HUES6 (cell line): Measurements from ENCODE around the gene SLC8A1.

Experiments used
- H3K27ac ChIP-seq: 2 replicates; pipeline ENCODE4 v1.7.0; 2013; ENCODE audit warnings: low read depth, mild to moderate bottlenecking, low read length, inconsistent platforms
- H3K27me3 ChIP-seq: 2 replicates; pipeline ENCODE4 v1.6.1; 2013; ENCODE audit warnings: low read length; ENCODE audit not compliant: control insufficient read depth, insufficient read depth
- H3K36me3 ChIP-seq: 2 replicates; pipeline ENCODE4 v1.6.1; 2013; ENCODE audit warnings: low read length; ENCODE audit not compliant: control insufficient read depth, insufficient read depth
- H3K4me1 ChIP-seq: 2 replicates; pipeline ENCODE4 v1.6.1; 2013; ENCODE audit warnings: low read length; ENCODE audit not compliant: control insufficient read depth, insufficient read depth
- H3K4me3 ChIP-seq: 2 replicates; pipeline ENCODE4 v1.5.1; 2013; ENCODE audit warnings: low read depth, low read length
- H3K9ac ChIP-seq: one replicate; pipeline ENCODE4 v1.6.1; 2013; ENCODE audit warnings: mild to moderate bottlenecking, low read length
- H3K9me3 ChIP-seq: 2 replicates; pipeline ENCODE4 v1.6.1; 2013; ENCODE audit warnings: low read depth, low read length; ENCODE audit not compliant: control insufficient read depth, insufficient read depth

Gene SLC8A1

GRCh38 chr2:40254611-40255010 is 197.3 kb downstream of the SLC8A1 start:
- H3K4me3 ChIP-seq, result no peak overlapping the region
- no peak overlapping the region for H3K27ac ChIP-seq
- H3K36me3 ChIP-seq, result no peaks in the 10 kb centered on the region
- H3K4me1 ChIP-seq, result no peaks in the 10 kb centered on the region
- H3K27me3 ChIP-seq, result no peaks in the 10 kb centered on the region
- H3K9ac ChIP-seq, result no peak overlapping the region
- H3K9me3 ChIP-seq, result no peaks in the 10 kb centered on the region

GRCh38 chr2:40251137-40251536 is 200.8 kb downstream of the SLC8A1 start:
- Histone ChIP-seq H3K27ac (no peak overlapping the region), H3K9ac (no peak overlapping the region), H3K4me3 (no peak overlapping the region), H3K27me3 (no peaks in the 10 kb centered on the region), H3K9me3 (no peaks in the 10 kb centered on the region), H3K36me3 (no peaks in the 10 kb centered on the region), H3K4me1 (no peaks in the 10 kb centered on the region)

GRCh38 chr2:40249577-40249976 is 202.3 kb downstream of the SLC8A1 start:
- no peaks in the 10 kb centered on the region for H3K36me3 ChIP-seq
- H3K9me3 ChIP-seq, result no peaks in the 10 kb centered on the region
- no peak overlapping the region for H3K27ac ChIP-seq
- H3K4me3 ChIP-seq, result no peak overlapping the region
- no peaks in the 10 kb centered on the region for H3K4me1 ChIP-seq
- no peak overlapping the region for H3K9ac ChIP-seq
- no peaks in the 10 kb centered on the region for H3K27me3 ChIP-seq

- no peak overlapping the region for H3K4me3 ChIP-seq
- no peaks in the 10 kb centered on the region for H3K27me3 ChIP-seq
- H3K27ac ChIP-seq, result no peak overlapping the region
- H3K36me3 ChIP-seq, result no peaks in the 10 kb centered on the region
- H3K9me3 ChIP-seq, result no peaks in the 10 kb centered on the region
- no peak overlapping the region for H3K9ac ChIP-seq
- H3K4me1 ChIP-seq, result peaks cover 12% of the 10 kb centered on the region
Measured at GRCh38 chr2:40248294-40248693, 203.6 kb downstream of the SLC8A1 start.

- peaks cover 3% of the 10 kb centered on the region; the same call in 1 of the 2 replicates for H3K9me3 ChIP-seq
- H3K9ac ChIP-seq, result no peak overlapping the region
- H3K4me3 ChIP-seq, result no peak overlapping the region
- no peaks in the 10 kb centered on the region for H3K27me3 ChIP-seq
- H3K4me1 ChIP-seq, result peaks cover 24% of the 10 kb centered on the region
- H3K36me3 ChIP-seq, result no peaks in the 10 kb centered on the region
- H3K27ac ChIP-seq, result no peak overlapping the region
Measured at GRCh38 chr2:40244675-40245074, 207.2 kb downstream of the SLC8A1 start.

- Histone ChIP-seq H3K9ac (no peak overlapping the region), H3K27ac (no peak overlapping the region), H3K4me1 (peaks cover 24% of the 10 kb centered on the region)
Measured at GRCh38 chr2:40244251-40244650, 207.6 kb downstream of the SLC8A1 start.

GRCh38 chr2:40243581-40244187 is 208.2 kb downstream of the SLC8A1 start:
- Histone ChIP-seq H3K36me3 (no peaks in the 10 kb centered on the region), H3K4me1 (peaks cover 24% of the 10 kb centered on the region), H3K27ac (0 out of 2 replicates have a peak overlapping the region, but pooled peaks have one; percentile 31), H3K4me3 (no peak overlapping the region), H3K27me3 (no peaks in the 10 kb centered on the region), H3K9ac (no peak overlapping the region), H3K9me3 (peaks cover 3% of the 10 kb centered on the region; the same call in 1 of the 2 replicates)

More at GRCh38 chr2:40244251-40244650, 207.6 kb downstream of the SLC8A1 start:
- H3K9me3 ChIP-seq, result peaks cover 3% of the 10 kb centered on the region; the same call in 1 of the 2 replicates
- no peaks in the 10 kb centered on the region for H3K36me3 ChIP-seq
- no peak overlapping the region for H3K4me3 ChIP-seq
- H3K27me3 ChIP-seq, result no peaks in the 10 kb centered on the region

- peaks cover 24% of the 10 kb centered on the region for H3K4me1 ChIP-seq
- H3K36me3 ChIP-seq, result no peaks in the 10 kb centered on the region
- H3K9me3 ChIP-seq, result peaks cover 3% of the 10 kb centered on the region; the same call in 1 of the 2 replicates
- H3K27me3 ChIP-seq, result no peaks in the 10 kb centered on the region
- no peak overlapping the region for H3K9ac ChIP-seq
- no peak overlapping the region for H3K4me3 ChIP-seq
- H3K27ac ChIP-seq, result 0 out of 2 replicates have a peak overlapping the region, but pooled peaks have one; percentile 31
Measured at GRCh38 chr2:40242315-40242714, 209.6 kb downstream of the SLC8A1 start.

GRCh38 chr2:40240070-40240469 is 211.8 kb downstream of the SLC8A1 start:
- Histone ChIP-seq H3K36me3 (no peaks in the 10 kb centered on the region), H3K4me1 (peaks cover 24% of the 10 kb centered on the region), H3K27ac (no peak overlapping the region), H3K9me3 (peaks cover 3% of the 10 kb centered on the region; the same call in 1 of the 2 replicates), H3K27me3 (no peaks in the 10 kb centered on the region), H3K9ac (no peak overlapping the region), H3K4me3 (no peak overlapping the region)

- H3K4me3 ChIP-seq, result no peak overlapping the region
- no peaks in the 10 kb centered on the region for H3K36me3 ChIP-seq
- H3K27ac ChIP-seq, result no peak overlapping the region
- no peaks in the 10 kb centered on the region for H3K4me1 ChIP-seq
- no peaks in the 10 kb centered on the region for H3K9me3 ChIP-seq
- no peaks in the 10 kb centered on the region for H3K27me3 ChIP-seq
- no peak overlapping the region for H3K9ac ChIP-seq
Measured at GRCh38 chr2:40230707-40231432, 221.0 kb downstream of the SLC8A1 start.

- peaks cover 5% of the 10 kb centered on the region; the same call in 1 of the 2 replicates for H3K4me1 ChIP-seq
- no peak overlapping the region for H3K9ac ChIP-seq
- no peaks in the 10 kb centered on the region for H3K9me3 ChIP-seq
- H3K27me3 ChIP-seq, result no peaks in the 10 kb centered on the region
- H3K27ac ChIP-seq, result no peak overlapping the region
- no peak overlapping the region for H3K4me3 ChIP-seq
- H3K36me3 ChIP-seq, result no peaks in the 10 kb centered on the region
Measured at GRCh38 chr2:40230186-40230585, 221.7 kb downstream of the SLC8A1 start.
